Activated naive CD4-positive, alpha-beta T cell treated with anti-CD3 and anti-CD28 coated beads, Interleukin-2, amount 50 U/mL, for 24 hours (primary cell): ENCODE data around the gene PCDH15.

Experiments used
- H3K27ac Mint-ChIP-seq: one replicate; pipeline ENCODE4 v1.8.0; 2021; ENCODE audit warnings: mild to moderate bottlenecking, mixed read lengths
- H3K27me3 Mint-ChIP-seq: one replicate; pipeline ENCODE4 v1.8.0; 2021; ENCODE audit warnings: mixed read lengths
- H3K36me3 Mint-ChIP-seq: one replicate; pipeline ENCODE4 v1.8.0; 2021; ENCODE audit warnings: mixed read lengths
- H3K4me1 Mint-ChIP-seq: one replicate; pipeline ENCODE4 v1.8.0; 2021; ENCODE audit warnings: mixed read lengths
- H3K4me3 Mint-ChIP-seq: one replicate; pipeline ENCODE4 v1.8.0; 2021; ENCODE audit warnings: mild to moderate bottlenecking, mixed read lengths
- H3K9me3 Mint-ChIP-seq: one replicate; pipeline ENCODE4 v1.8.0; 2021; ENCODE audit warnings: mixed read lengths

PCDH15 gene

DNA sequence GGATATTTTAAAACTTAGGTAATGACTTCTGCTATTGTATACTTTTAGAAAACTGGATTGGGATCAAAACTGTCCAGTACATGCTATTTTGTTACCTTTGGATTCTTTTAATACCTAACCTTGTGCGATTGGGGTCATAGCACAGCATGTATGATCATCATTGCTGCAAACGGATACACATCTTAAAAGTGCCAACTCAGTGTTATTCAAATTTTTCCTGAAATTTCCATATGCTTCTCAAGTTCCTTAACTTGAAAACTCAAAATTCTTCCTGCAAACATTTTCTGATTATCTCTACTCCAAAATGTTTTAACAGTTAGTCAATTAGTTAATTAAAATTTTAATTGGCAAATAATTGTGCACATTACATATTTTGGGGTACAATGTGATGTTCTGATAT is 147.5 kb downstream of the PCDH15 start:
- Mint-ChIP-seq H3K27ac (no peak overlapping the region), H3K36me3 (no peaks in the 10 kb centered on the region), H3K4me3 (no peak overlapping the region), H3K27me3 (no peaks in the 10 kb centered on the region), H3K4me1 (no peaks in the 10 kb centered on the region), H3K9me3 (peaks cover 7% of the 10 kb centered on the region)

- H3K9me3 Mint-ChIP-seq, result peaks cover 7% of the 10 kb centered on the region
- no peaks in the 10 kb centered on the region for H3K4me1 Mint-ChIP-seq
- H3K4me3 Mint-ChIP-seq, result no peak overlapping the region
- no peaks in the 10 kb centered on the region for H3K27me3 Mint-ChIP-seq
- no peaks in the 10 kb centered on the region for H3K36me3 Mint-ChIP-seq
- H3K27ac Mint-ChIP-seq, result no peak overlapping the region
These were observed 150.5 kb downstream of the PCDH15 start for GRCh38 chr10:54650547-54650946.

DNA sequence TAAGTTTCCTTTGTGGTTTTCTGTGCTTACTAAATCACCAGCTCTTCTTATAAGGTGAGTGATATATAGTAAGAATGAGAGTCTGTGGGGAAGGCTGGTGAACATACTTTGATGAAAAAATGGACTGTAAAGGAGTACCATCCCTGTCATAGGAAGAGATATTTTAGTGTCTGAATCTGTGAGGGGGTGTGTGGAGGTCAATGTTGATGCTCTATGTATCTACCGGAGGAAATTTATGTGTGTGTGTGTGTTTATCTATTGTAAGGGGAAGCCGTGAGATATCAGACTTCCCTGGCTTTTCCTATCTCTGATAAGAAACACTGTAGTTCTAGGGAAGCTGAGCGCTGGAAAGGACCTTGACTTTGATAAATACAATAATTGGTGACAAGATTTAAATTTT is 179.0 kb downstream of the PCDH15 start:
- Mint-ChIP-seq H3K36me3 (no peaks in the 10 kb centered on the region), H3K27me3 (no peaks in the 10 kb centered on the region), H3K9me3 (peaks cover 4% of the 10 kb centered on the region)

GRCh38 chr10:54620352-54620751 is 180.7 kb downstream of the PCDH15 start:
- Mint-ChIP-seq H3K4me1 (no peaks in the 10 kb centered on the region), H3K36me3 (no peaks in the 10 kb centered on the region), H3K9me3 (no peaks in the 10 kb centered on the region), H3K27me3 (no peaks in the 10 kb centered on the region), H3K27ac (no peak overlapping the region), H3K4me3 (no peak overlapping the region)

More for the DNA sequence above, 179.0 kb downstream of the PCDH15 start:
- H3K4me1 Mint-ChIP-seq, result no peaks in the 10 kb centered on the region
- no peak overlapping the region for H3K27ac Mint-ChIP-seq
- no peak overlapping the region for H3K4me3 Mint-ChIP-seq

GRCh38 chr10:54614072-54614471 is 187.0 kb downstream of the PCDH15 start:
- no peaks in the 10 kb centered on the region for H3K4me1 Mint-ChIP-seq
- H3K9me3 Mint-ChIP-seq, result peaks cover 4% of the 10 kb centered on the region
- no peak overlapping the region for H3K4me3 Mint-ChIP-seq
- H3K36me3 Mint-ChIP-seq, result no peaks in the 10 kb centered on the region
- H3K27me3 Mint-ChIP-seq, result no peaks in the 10 kb centered on the region
- no peak overlapping the region for H3K27ac Mint-ChIP-seq

- peaks cover 4% of the 10 kb centered on the region for H3K9me3 Mint-ChIP-seq
- H3K4me3 Mint-ChIP-seq, result no peak overlapping the region
- no peaks in the 10 kb centered on the region for H3K27me3 Mint-ChIP-seq
- no peaks in the 10 kb centered on the region for H3K36me3 Mint-ChIP-seq
- no peak overlapping the region for H3K27ac Mint-ChIP-seq
- no peaks in the 10 kb centered on the region for H3K4me1 Mint-ChIP-seq
These were observed 187.9 kb downstream of the PCDH15 start for GRCh38 chr10:54613162-54613561.

- H3K4me3 Mint-ChIP-seq, result no peak overlapping the region
- H3K4me1 Mint-ChIP-seq, result no peaks in the 10 kb centered on the region
These were observed 191.6 kb downstream of the PCDH15 start for GRCh38 chr10:54609423-54609822.

DNA sequence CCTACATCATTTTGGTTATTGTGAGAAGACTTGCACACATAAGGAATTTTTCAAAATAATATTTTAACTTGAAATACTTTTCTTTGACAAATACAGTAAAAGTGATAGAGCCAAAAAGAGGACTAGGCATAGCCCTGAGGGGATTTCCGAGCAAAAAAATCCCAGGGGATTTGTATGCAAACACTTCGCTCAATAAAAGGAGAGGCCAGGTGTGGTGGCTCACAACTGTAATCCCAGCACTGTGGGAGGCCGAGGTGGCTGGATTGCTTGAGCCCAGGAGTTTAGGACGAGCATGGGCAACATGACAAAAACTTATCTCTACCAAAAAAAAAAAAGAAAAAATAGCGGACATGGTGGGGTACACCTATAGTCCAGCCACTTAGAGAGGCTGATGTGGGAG is 193.0 kb downstream of the PCDH15 start:
- no peak overlapping the region for H3K27ac Mint-ChIP-seq
- H3K36me3 Mint-ChIP-seq, result no peaks in the 10 kb centered on the region
- no peaks in the 10 kb centered on the region for H3K4me1 Mint-ChIP-seq
- peaks cover 11% of the 10 kb centered on the region for H3K9me3 Mint-ChIP-seq
- no peak overlapping the region for H3K4me3 Mint-ChIP-seq
- no peaks in the 10 kb centered on the region for H3K27me3 Mint-ChIP-seq

More at GRCh38 chr10:54609423-54609822, 191.6 kb downstream of the PCDH15 start:
- Mint-ChIP-seq H3K27me3 (no peaks in the 10 kb centered on the region), H3K36me3 (no peaks in the 10 kb centered on the region), H3K27ac (no peak overlapping the region), H3K9me3 (peaks cover 5% of the 10 kb centered on the region)

- Mint-ChIP-seq H3K27ac (no peak overlapping the region), H3K4me3 (no peak overlapping the region), H3K9me3 (peaks cover 7% of the 10 kb centered on the region), H3K27me3 (no peaks in the 10 kb centered on the region), H3K36me3 (no peaks in the 10 kb centered on the region), H3K4me1 (no peaks in the 10 kb centered on the region)
These were observed 206.7 kb downstream of the PCDH15 start for GRCh38 chr10:54594289-54594688.

- Mint-ChIP-seq H3K9me3 (peaks cover 3% of the 10 kb centered on the region), H3K27me3 (no peaks in the 10 kb centered on the region), H3K4me3 (no peak overlapping the region), H3K36me3 (no peaks in the 10 kb centered on the region), H3K4me1 (no peaks in the 10 kb centered on the region), H3K27ac (no peak overlapping the region)
These were observed 213.1 kb downstream of the PCDH15 start for GRCh38 chr10:54587971-54588370.

DNA sequence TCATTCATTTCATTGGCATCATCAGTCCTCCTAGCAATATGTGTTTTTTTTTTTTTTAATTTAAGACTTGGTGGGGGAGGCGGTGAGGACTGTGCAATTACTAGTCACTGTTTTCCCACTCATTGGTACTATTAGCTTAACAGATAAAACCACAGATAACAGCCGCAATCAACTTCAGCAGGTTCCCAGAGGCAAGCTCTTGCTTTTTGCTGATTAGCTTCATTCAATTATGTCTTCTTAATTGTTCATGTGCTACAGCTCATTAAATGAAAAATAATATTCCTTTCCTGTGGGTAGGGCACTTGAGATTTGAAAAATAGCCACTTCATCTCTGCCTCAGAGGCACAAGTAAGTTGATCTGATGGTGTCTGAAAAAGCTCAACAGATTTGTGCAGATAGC is 215.5 kb downstream of the PCDH15 start:
- no peaks in the 10 kb centered on the region for H3K27me3 Mint-ChIP-seq
- no peaks in the 10 kb centered on the region for H3K36me3 Mint-ChIP-seq
- no peak overlapping the region for H3K4me3 Mint-ChIP-seq
- no peak overlapping the region for H3K27ac Mint-ChIP-seq
- no peaks in the 10 kb centered on the region for H3K4me1 Mint-ChIP-seq
- peaks cover 15% of the 10 kb centered on the region for H3K9me3 Mint-ChIP-seq

GRCh38 chr10:54577682-54578081 is 223.3 kb downstream of the PCDH15 start:
- no peak overlapping the region for H3K4me3 Mint-ChIP-seq
- H3K9me3 Mint-ChIP-seq, result peaks cover 21% of the 10 kb centered on the region
- no peak overlapping the region for H3K27ac Mint-ChIP-seq
- H3K27me3 Mint-ChIP-seq, result no peaks in the 10 kb centered on the region
- no peaks in the 10 kb centered on the region for H3K36me3 Mint-ChIP-seq
- H3K4me1 Mint-ChIP-seq, result no peaks in the 10 kb centered on the region

DNA sequence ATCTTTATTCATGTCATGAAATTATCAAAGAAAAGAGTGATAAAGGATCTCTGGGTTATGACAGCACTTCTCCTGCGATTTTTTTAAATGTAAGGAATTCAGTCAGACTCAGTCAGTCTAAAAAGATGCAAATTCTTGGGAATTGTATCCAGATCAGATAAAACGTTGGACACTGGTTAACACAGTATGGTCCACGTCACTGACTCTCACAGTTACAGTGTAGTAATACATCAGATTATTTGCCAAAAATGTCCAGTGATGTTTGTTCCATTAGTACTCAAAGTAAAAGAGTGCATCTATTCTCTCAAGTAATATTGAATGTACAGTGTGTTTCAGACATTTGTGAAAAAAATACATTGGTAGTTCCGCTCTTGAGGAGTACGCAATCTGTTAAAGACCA is 224.5 kb downstream of the PCDH15 start:
- Mint-ChIP-seq H3K36me3 (no peaks in the 10 kb centered on the region), H3K4me3 (no peak overlapping the region), H3K4me1 (no peaks in the 10 kb centered on the region), H3K9me3 (peaks cover 19% of the 10 kb centered on the region), H3K27ac (no peak overlapping the region), H3K27me3 (no peaks in the 10 kb centered on the region)

- no peaks in the 10 kb centered on the region for H3K4me1 Mint-ChIP-seq
- no peak overlapping the region for H3K27ac Mint-ChIP-seq
- no peaks in the 10 kb centered on the region for H3K9me3 Mint-ChIP-seq
- no peak overlapping the region for H3K4me3 Mint-ChIP-seq
- no peaks in the 10 kb centered on the region for H3K36me3 Mint-ChIP-seq
- H3K27me3 Mint-ChIP-seq, result no peaks in the 10 kb centered on the region
These were observed 241.5 kb downstream of the PCDH15 start for GRCh38 chr10:54559498-54559897.

DNA sequence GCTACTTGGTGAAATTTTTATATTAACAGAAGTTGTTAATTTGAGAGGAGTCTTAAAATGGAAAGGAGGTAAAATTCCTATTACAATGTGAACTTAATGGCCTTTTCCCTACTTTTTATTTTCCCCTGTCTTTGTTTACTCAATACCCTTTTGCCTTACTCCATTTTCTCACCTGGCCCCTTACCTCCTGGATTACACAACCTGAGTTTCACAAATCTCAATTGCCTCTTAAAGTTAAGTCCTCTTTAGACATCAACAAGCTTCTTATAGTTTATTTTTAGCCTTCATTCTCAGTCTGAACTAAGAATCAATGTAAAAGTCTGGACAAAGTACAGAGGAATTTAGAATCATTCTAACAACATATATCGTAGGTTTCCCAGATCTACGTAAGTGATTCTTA is 247.0 kb downstream of the PCDH15 start:
- Mint-ChIP-seq H3K36me3 (no peaks in the 10 kb centered on the region), H3K9me3 (no peaks in the 10 kb centered on the region), H3K27ac (no peak overlapping the region), H3K4me3 (no peak overlapping the region), H3K27me3 (no peaks in the 10 kb centered on the region), H3K4me1 (no peaks in the 10 kb centered on the region)

DNA sequence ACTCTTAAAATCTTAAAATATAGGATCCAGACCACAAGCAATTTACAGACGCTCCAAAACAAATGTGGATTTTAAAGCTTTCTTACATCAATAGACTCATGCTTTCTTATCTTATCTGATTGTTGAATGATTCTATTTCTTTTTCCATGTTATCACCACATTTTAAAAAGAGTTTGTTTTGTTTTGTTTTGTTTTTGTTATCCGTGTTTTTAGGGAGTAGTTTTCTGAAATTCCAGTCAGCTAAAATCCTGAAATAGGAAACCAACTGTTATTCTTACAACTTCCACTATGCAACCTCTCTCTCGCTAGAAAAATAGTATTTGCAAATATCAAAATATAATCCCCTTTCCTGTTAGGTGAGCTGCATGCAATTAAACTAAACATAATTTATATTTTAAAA is 251.0 kb downstream of the PCDH15 start:
- Mint-ChIP-seq H3K27ac (no peak overlapping the region), H3K4me1 (no peaks in the 10 kb centered on the region), H3K27me3 (no peaks in the 10 kb centered on the region), H3K4me3 (no peak overlapping the region), H3K9me3 (no peaks in the 10 kb centered on the region), H3K36me3 (no peaks in the 10 kb centered on the region)

GRCh38 chr10:54531296-54531695 is 269.7 kb downstream of the PCDH15 start:
- H3K27ac Mint-ChIP-seq, result no peak overlapping the region
- no peaks in the 10 kb centered on the region for H3K9me3 Mint-ChIP-seq
- no peaks in the 10 kb centered on the region for H3K36me3 Mint-ChIP-seq
- H3K4me1 Mint-ChIP-seq, result no peaks in the 10 kb centered on the region
- H3K27me3 Mint-ChIP-seq, result no peaks in the 10 kb centered on the region
- no peak overlapping the region for H3K4me3 Mint-ChIP-seq
